SK-N-SH (cell line): ENCODE data around the gene TMEM131. TPM values are rescaled to one million over a fixed set of nuclear protein-coding genes. Genes with fewer than 3 reads are reported as not detected.

Experiments used
- CTCF ChIA-PET: fragments of 300-600, 350-600 bp; formaldehyde crosslinking; extraction: SDS; loops from one replicate; lab custom pipeline; 2021; lab: Yijun Ruan, JAX
- POLR2A ChIA-PET: fragments of 350-600 bp; sonication (Branson Sonifier 250); formaldehyde crosslinking; extraction: SDS; loops from one replicate; lab custom pipeline; 2020; ENCODE audit warnings: antibody characterized with exemption, inconsistent platforms; lab: Yijun Ruan, JAX
- DNase-seq: peaks from one replicate; pipeline ENCODE4 v3.0.0; 2012
- H2AFZ ChIP-seq: fragments of 200-600 bp; sonication (generic); 2 replicates; pipeline ENCODE4 v1.8.1; 2016; ENCODE audit warnings: antibody characterized with exemption, mild to moderate bottlenecking, low read depth
- H3F3A ChIP-seq: fragments of 200-600 bp; sonication (generic); replicated peaks from 2 replicates; pipeline ENCODE3; 2016; ENCODE audit warnings: antibody characterized with exemption, mild to moderate bottlenecking; ENCODE audit not compliant: insufficient read depth
- H3K27ac ChIP-seq, 2 experiments: fragments of 200-500 bp in 1 of 2; fragments of 200-600 bp in 1 of 2; sonication (Bioruptor generic) in 1 of 2; sonication (generic), shearing (Covaris generic) in 1 of 2; 2 replicates each; pipeline versions ENCODE4 v1.5.1 to v1.6.1; 2014 to 2016; ENCODE audit warnings: low read depth in 2 of 2, inconsistent platforms in 1 of 2, low read length in 1 of 2, mild to moderate bottlenecking in 1 of 2, mixed read lengths in 1 of 2
- H3K27me3 ChIP-seq: fragments of 200-600 bp; sonication (generic), shearing (Covaris generic); 2 replicates; pipeline ENCODE4 v1.6.1; 2016; ENCODE audit warnings: mixed run types; ENCODE audit not compliant: insufficient read depth
- H3K36me3 ChIP-seq, 2 experiments: fragments of 200-500 bp in 1 of 2; fragments of 200-600 bp in 1 of 2; sonication (Bioruptor generic) in 1 of 2; sonication (generic) in 1 of 2; replicated peaks in 1 of 2; 2 replicates each; pipeline versions ENCODE3 to v1.5.1; 2014 to 2016; ENCODE audit warnings: low read length in 1 of 2, mild to moderate bottlenecking in 1 of 2; ENCODE audit not compliant: insufficient read depth in 2 of 2, control insufficient read depth in 1 of 2
- H3K4me1 ChIP-seq, 2 experiments: fragments of 200-500 bp in 1 of 2; fragments of 200-600 bp in 1 of 2; sonication (Bioruptor generic) in 1 of 2; sonication (generic), shearing (Covaris generic) in 1 of 2; 2 replicates each; pipeline versions ENCODE4 v1.5.1 to v1.6.1; 2014 to 2016; ENCODE audit warnings: low read depth in 1 of 2, low read length in 1 of 2, mixed run types in 1 of 2; ENCODE audit not compliant: insufficient read depth in 2 of 2, control insufficient read depth in 1 of 2
- H3K4me2 ChIP-seq: fragments of 200-600 bp; sonication (generic), shearing (Covaris generic); 2 replicates; pipeline ENCODE4 v1.6.1; 2017; ENCODE audit warnings: mixed run types
- H3K4me3 ChIP-seq, 2 experiments: fragments of 200-500 bp in 1 of 2; fragments of 200-600 bp in 1 of 2; sonication (Bioruptor generic) in 1 of 2; sonication (generic), shearing (Covaris generic) in 1 of 2; 2 replicates each; pipeline versions ENCODE4 v1.5.1 to v1.8.1; 2014 to 2016; ENCODE audit warnings: low read depth in 2 of 2, inconsistent platforms in 1 of 2, low read length in 1 of 2, mild to moderate bottlenecking in 1 of 2, mixed read lengths in 1 of 2, moderate library complexity in 1 of 2
- H3K79me2 ChIP-seq: fragments of 200-600 bp; sonication (generic); 2 replicates; pipeline ENCODE4 v1.8.1; 2017; ENCODE audit warnings: mild to moderate bottlenecking; ENCODE audit not compliant: insufficient read depth
- H3K9ac ChIP-seq: fragments of 200-600 bp; sonication (generic); 2 replicates; pipeline ENCODE4 v1.6.1; 2017; ENCODE audit warnings: mixed run types
- H3K9me2 ChIP-seq: fragments of 200-600 bp; sonication (generic); 2 replicates; pipeline ENCODE4 v1.6.1; 2017; ENCODE audit warnings: mixed run types
- H3K9me3 ChIP-seq: fragments of 200-600 bp; sonication (generic); 2 replicates; pipeline ENCODE4 v1.6.1; 2017; ENCODE audit warnings: mixed run types, mild to moderate bottlenecking, moderate library complexity
- H4K20me1 ChIP-seq: fragments of 200-600 bp; sonication (generic); 2 replicates; pipeline ENCODE4 v1.6.1; 2017; ENCODE audit warnings: mild to moderate bottlenecking, mixed run types; ENCODE audit not compliant: insufficient read depth
- FOSL2 ChIP-seq: IDR thresholded peaks from 2 replicates; pipeline ENCODE4 v1.4.0; 2012; ENCODE audit warnings: low read depth, mild to moderate bottlenecking, moderate library complexity, borderline replicate concordance
- FOXM1 ChIP-seq: IDR thresholded peaks from 2 replicates; pipeline ENCODE4 v1.4.0; 2012; ENCODE audit warnings: low read depth, mild to moderate bottlenecking
- GABPA ChIP-seq: IDR thresholded peaks from 2 replicates; pipeline ENCODE4 v1.4.0; 2012; ENCODE audit warnings: low read depth, mild to moderate bottlenecking
- IRF3 ChIP-seq: fragments of 150-350 bp; IDR thresholded peaks from 2 replicates; pipeline ENCODE4 v1.6.1; 2016; ENCODE audit warnings: mild to moderate bottlenecking, low read depth, low read length
- MXI1 ChIP-seq: IDR thresholded peaks from 2 replicates; pipeline ENCODE4 v1.6.1; 2012; ENCODE audit warnings: mild to moderate bottlenecking, low read depth, low read length, improper control_type of control experiment
- NRF1 ChIP-seq: IDR thresholded peaks from 2 replicates; pipeline ENCODE4 v1.6.1; 2012; ENCODE audit warnings: low read depth, mild to moderate bottlenecking, low read length
- POLR2AphosphoS5 ChIP-seq: IDR thresholded peaks from 2 replicates; pipeline ENCODE4 v1.6.1; 2012; ENCODE audit warnings: low read depth, low read length
- RXRA ChIP-seq: IDR thresholded peaks from 2 replicates; pipeline ENCODE4 v1.4.0; 2012; ENCODE audit warnings: low read depth, mild to moderate bottlenecking, borderline replicate concordance
- SIN3A ChIP-seq: IDR thresholded peaks from 2 replicates; pipeline ENCODE4 v1.6.1; 2012; ENCODE audit warnings: low read depth, mild to moderate bottlenecking, low read length, moderate library complexity, borderline replicate concordance
- YY1 ChIP-seq: IDR thresholded peaks from 2 replicates; pipeline ENCODE4 v1.4.0; 2012; ENCODE audit warnings: low read depth, mild to moderate bottlenecking
- WGBS: methylation state at CpG from one replicate; pipeline ENCODE4 v1.1.6; 2017; ENCODE audit warnings: low lambda C conversion rate; 5-methylcytosine and 5-hydroxymethylcytosine counted together
- polyA plus RNA-seq, 3 experiments: library from polyadenylated mRNA; depleted of rRNA; stranded (reverse); fragments of >200 nt; gene quantifications; 2 replicates each; pipeline ENCODE4 v1.2.3, GENCODE V29; 2012
- TF ChIP-seq, protein P1 (sequence below): IDR thresholded peaks from 2 replicates; pipeline ENCODE4 v1.4.0; 2012; ENCODE audit warnings: low read depth
- TF ChIP-seq, protein P2 (sequence below): IDR thresholded peaks from 2 replicates; pipeline ENCODE4; 2012

Gene TMEM131
- polyA plus RNA-seq, 1 of the 3 experiments (the other 2 are of a cell fraction): 9.1 TPM

DNA sequence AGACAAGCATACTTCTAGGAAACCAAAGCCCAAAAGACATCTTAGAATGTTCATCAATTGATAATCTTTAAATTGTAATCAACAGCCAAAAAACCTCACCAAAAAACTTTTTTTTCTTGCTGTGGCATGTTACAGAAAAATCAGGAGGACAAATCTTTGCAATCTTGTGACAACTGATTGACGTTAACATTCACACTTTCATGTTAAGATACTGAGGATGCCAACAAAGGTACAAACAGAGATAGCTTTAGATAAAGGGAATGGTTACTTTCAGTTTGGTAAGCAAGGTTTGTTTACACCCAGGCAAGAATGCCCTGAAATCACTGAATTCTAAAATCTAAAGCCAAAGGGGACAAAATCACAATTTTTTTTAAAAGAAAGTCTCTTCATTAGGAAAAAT is 190.0 kb downstream of the TMEM131 start:
- no peak overlapping the region for H3K4me2 ChIP-seq
- H3K27me3 ChIP-seq: no peaks in the 10 kb centered on the region
- no peak overlapping the region for H3K27ac ChIP-seq
- H2AFZ ChIP-seq: no peak overlapping the region
- H3K9me2 ChIP-seq: no peaks in the 10 kb centered on the region
- no peak overlapping the region for H3K4me3 ChIP-seq
- 100% methylated on average over 1 of the region's 1 CpG for WGBS
- no peaks in the 10 kb centered on the region for H3K4me1 ChIP-seq
- H3K9ac ChIP-seq: no peak overlapping the region
- H3F3A ChIP-seq: no peaks in the 10 kb centered on the region
- peaks cover 28 to 60% of the 10 kb centered on the region in 2 experiments for H3K36me3 ChIP-seq
- TF ChIP-seq NRF1 (no peak), IRF3 (no peak), POLR2AphosphoS5 (no peak), RXRA (no peak)
- TF ChIP-seq, protein P1, sequence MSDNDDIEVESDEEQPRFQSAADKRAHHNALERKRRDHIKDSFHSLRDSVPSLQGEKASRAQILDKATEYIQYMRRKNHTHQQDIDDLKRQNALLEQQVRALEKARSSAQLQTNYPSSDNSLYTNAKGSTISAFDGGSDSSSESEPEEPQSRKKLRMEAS: no peak
- no peaks in the 10 kb centered on the region for H3K9me3 ChIP-seq
- no peaks in the 10 kb centered on the region for H3K79me2 ChIP-seq
- DNase-seq: no peak
- no peaks in the 10 kb centered on the region for H4K20me1 ChIP-seq
- CTCF ChIA-PET: interaction anchor here (0.9 to 2.5 kb wide), 16 partner anchors 10 to 598 kb away, joined by 3 to 43 read pairs (median 6); partner anchors contain the start of gene TMEM131
- POLR2A ChIA-PET: no interaction called here

DNA sequence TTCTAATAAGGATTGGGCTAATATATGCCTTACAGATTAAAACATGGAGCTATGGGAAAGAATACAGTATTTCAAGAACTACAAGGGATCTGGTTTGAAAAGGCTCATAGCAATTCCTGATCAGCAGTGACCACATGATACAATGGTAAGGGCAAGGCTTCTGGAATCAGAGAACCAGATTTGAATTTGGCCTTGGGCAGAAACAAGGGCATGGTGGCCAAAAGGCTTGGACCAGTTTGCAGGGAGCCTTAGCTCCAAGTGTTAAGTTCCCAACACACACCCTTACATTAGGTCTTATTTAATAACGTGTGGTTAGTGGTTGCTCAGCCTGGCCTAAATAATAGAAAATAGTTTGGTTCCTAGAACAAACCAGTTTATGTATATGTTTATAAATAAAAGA is 194.7 kb downstream of the TMEM131 start:
- H3K9me2 ChIP-seq: no peaks in the 10 kb centered on the region
- CTCF ChIA-PET: interaction anchor here (1.2 to 2.5 kb wide), 3 partner anchors 10 to 584 kb away, joined by 4 to 9 read pairs (median 4); no protein-coding TSS in a partner anchor
- peaks cover 36 to 67% of the 10 kb centered on the region in 2 experiments for H3K36me3 ChIP-seq
- H3K4me1 ChIP-seq: no peaks in the 10 kb centered on the region
- H3K27ac ChIP-seq: no peak overlapping the region
- no peaks in the 10 kb centered on the region for H3K27me3 ChIP-seq
- TF ChIP-seq SIN3A (no peak), RXRA (no peak), FOSL2 (no peak), GABPA (no peak), FOXM1 (no peak), MXI1 (no peak), YY1 (no peak), POLR2AphosphoS5 (no peak)
- TF ChIP-seq, protein P2, sequence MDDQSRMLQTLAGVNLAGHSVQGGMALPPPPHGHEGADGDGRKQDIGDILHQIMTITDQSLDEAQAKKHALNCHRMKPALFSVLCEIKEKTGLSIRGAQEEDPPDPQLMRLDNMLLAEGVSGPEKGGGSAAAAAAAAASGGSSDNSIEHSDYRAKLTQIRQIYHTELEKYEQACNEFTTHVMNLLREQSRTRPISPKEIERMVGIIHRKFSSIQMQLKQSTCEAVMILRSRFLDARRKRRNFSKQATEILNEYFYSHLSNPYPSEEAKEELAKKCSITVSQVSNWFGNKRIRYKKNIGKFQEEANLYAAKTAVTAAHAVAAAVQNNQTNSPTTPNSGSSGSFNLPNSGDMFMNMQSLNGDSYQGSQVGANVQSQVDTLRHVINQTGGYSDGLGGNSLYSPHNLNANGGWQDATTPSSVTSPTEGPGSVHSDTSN: no peak
- TF ChIP-seq, all 33 proteins: peak for 0
- H3F3A ChIP-seq: no peaks in the 10 kb centered on the region
- H3K79me2 ChIP-seq: no peaks in the 10 kb centered on the region
- H3K9me3 ChIP-seq: no peaks in the 10 kb centered on the region
- H3K9ac ChIP-seq: no peak overlapping the region
- no peak for DNase-seq
- no peak overlapping the region for H3K4me2 ChIP-seq
- H2AFZ ChIP-seq: no peak overlapping the region
- 95% methylated on average over 1 of the region's 1 CpG for WGBS
- H4K20me1 ChIP-seq: no peaks in the 10 kb centered on the region
- POLR2A ChIA-PET: interaction anchor here (0.6 kb wide), 1 partner anchor 196 kb away, joined by 3 read pairs; no protein-coding TSS in a partner anchor
- no peak overlapping the region for H3K4me3 ChIP-seq
